GM18507 (cell line): ENCODE measurements around the gene XXYLT1.

Experiments
- DNase-seq: peaks from one replicate; pipeline ENCODE4 v3.0.0; 2011; ENCODE audit warnings: low read depth; ENCODE audit not compliant: insufficient read length; ENCODE audit errors: extremely low spot score
- FAIRE-seq: peaks from 2 replicates; lab custom pipeline; 2011; peaks lifted over from hg19 to GRCh38; lab: Jason Lieb, UNC

XXYLT1 gene

GRCh38 chr3:195178124-195178910, 92.6 kb downstream of the XXYLT1 start:
- no peak for FAIRE-seq
- no peak for DNase-seq

GRCh38 chr3:195177422-195178123, 93.4 kb downstream of the XXYLT1 start:
- FAIRE-seq (no peak), DNase-seq (no peak)

- FAIRE-seq (no peak), DNase-seq (no peak)
Observed at GRCh38 chr3:195176776-195177175, 94.2 kb downstream of the XXYLT1 start.

- no peak for FAIRE-seq
- DNase-seq: no peak
Observed at GRCh38 chr3:195175476-195176337, 95.3 kb downstream of the XXYLT1 start.

- no peak for FAIRE-seq
- DNase-seq: no peak
Observed at GRCh38 chr3:195175076-195175475, 95.9 kb downstream of the XXYLT1 start.

- DNase-seq (no peak), FAIRE-seq (no peak)
Observed at GRCh38 chr3:195173657-195174056, 97.3 kb downstream of the XXYLT1 start.

GRCh38 chr3:195172896-195173295, 98.1 kb downstream of the XXYLT1 start:
- no peak for FAIRE-seq
- no peak for DNase-seq

GRCh38 chr3:195172039-195172684, 98.8 kb downstream of the XXYLT1 start:
- no peak for FAIRE-seq
- no peak for DNase-seq

GRCh38 chr3:195171093-195171873, 99.7 kb downstream of the XXYLT1 start:
- no peak for FAIRE-seq

GRCh38 chr3:195170496-195170895, 100.5 kb downstream of the XXYLT1 start:
- no peak for FAIRE-seq

More at GRCh38 chr3:195171093-195171873, 99.7 kb downstream of the XXYLT1 start:
- DNase-seq: no peak

GRCh38 chr3:195169011-195169649, 101.8 kb downstream of the XXYLT1 start:
- DNase-seq (no peak), FAIRE-seq (no peak)

More at GRCh38 chr3:195170496-195170895, 100.5 kb downstream of the XXYLT1 start:
- DNase-seq: no peak

- DNase-seq (no peak), FAIRE-seq (no peak)
Observed at GRCh38 chr3:195168009-195168762, 102.8 kb downstream of the XXYLT1 start.

GRCh38 chr3:195165790-195166189, 105.2 kb downstream of the XXYLT1 start:
- DNase-seq (no peak), FAIRE-seq (no peak)

- DNase-seq: no peak
- no peak for FAIRE-seq
Observed at GRCh38 chr3:195165265-195165609, 105.7 kb downstream of the XXYLT1 start.

GRCh38 chr3:195164573-195165264, 106.2 kb downstream of the XXYLT1 start:
- FAIRE-seq (no peak), DNase-seq (no peak)

GRCh38 chr3:195163719-195164572, 107.0 kb downstream of the XXYLT1 start:
- no peak for FAIRE-seq

More at GRCh38 chr3:195163719-195164572, 107.0 kb downstream of the XXYLT1 start:
- DNase-seq: no peak
